ENCODE measurements around the gene DHRS11. TPM values are rescaled to one million over a fixed set of nuclear protein-coding genes. Genes with fewer than 3 reads are reported as not detected.
A peak's percentile ranks its signal among the peaks of the same experiment; 100 is the strongest.

Gene DHRS11
- total RNA-seq, 6 experiments from 2014 or later, result 5.1 to 13.6 (median 9.3) TPM

DNA sequence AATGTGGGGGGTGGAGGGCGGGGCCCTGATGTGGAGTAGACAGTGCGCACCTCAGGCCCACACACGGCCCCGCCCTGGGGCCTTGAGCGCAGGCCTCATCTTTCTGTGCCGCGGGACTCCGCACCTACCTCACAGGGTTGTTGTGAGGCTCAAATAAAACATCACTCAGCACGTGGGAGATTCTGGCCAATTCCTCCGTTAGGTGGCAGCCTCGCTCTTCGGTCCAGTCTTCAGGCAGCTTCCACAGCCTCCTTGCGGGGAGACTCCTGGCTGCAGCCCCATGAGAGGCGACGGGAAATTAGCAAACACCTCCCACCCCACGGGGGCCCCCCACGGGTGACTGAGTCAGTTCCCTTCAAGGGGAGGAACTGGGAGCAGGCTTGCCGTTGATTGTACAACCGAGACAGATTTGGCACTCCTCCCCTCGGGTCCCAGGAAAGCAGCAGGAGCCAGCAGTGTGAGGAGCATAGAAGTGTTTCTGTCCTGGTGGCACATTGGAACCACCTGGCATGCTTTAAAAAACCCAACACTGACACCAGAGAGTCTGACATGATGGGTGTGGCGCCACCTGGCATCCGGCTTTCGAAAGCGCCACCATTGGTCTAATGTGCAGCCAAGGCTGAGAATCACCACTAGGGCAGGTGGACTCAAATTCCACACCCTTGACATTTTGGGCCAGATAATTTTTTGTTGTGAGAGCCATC lies 17.3 kb downstream of the DHRS11 start:
- TF ChIP-seq, protein P1, sequence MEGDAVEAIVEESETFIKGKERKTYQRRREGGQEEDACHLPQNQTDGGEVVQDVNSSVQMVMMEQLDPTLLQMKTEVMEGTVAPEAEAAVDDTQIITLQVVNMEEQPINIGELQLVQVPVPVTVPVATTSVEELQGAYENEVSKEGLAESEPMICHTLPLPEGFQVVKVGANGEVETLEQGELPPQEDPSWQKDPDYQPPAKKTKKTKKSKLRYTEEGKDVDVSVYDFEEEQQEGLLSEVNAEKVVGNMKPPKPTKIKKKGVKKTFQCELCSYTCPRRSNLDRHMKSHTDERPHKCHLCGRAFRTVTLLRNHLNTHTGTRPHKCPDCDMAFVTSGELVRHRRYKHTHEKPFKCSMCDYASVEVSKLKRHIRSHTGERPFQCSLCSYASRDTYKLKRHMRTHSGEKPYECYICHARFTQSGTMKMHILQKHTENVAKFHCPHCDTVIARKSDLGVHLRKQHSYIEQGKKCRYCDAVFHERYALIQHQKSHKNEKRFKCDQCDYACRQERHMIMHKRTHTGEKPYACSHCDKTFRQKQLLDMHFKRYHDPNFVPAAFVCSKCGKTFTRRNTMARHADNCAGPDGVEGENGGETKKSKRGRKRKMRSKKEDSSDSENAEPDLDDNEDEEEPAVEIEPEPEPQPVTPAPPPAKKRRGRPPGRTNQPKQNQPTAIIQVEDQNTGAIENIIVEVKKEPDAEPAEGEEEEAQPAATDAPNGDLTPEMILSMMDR (IDR thresholded peaks at IDR 0.05), result peak in 2 of 4 donors; percentile 11 to 26
- no peak for TF ChIP-seq POLR2A (IDR thresholded peaks at IDR 0.05)

DNA sequence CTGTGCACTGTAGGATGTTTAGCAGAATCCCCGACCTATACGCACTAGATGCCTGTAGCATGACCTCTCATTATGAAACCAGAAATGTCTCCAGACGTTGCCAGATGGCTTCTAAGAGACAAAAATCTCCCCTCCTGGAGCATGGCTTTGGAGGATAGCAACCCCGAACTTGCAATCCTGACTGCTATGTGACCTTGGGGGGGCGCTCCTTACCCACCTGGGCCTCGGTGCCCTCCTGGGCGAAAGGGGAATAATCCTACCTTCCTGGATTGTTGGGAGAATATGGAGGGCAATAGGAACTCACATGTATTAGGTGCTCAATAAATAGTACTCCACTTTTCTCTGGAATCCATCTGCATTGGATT lies 17.8 kb downstream of the DHRS11 start:
- Histone ChIP-seq H3K27me3 (no peaks in the 10 kb centered on the region), H3K4me3 (no peak overlapping the region), H3K27ac (no peak overlapping the region), H3K36me3 (no peaks in the 10 kb centered on the region), H3K9me3 (no peaks in the 10 kb centered on the region), H3K4me1 (no peaks in the 10 kb centered on the region)
- ATAC-seq (no peak), DNase-seq (no peak)
- 83% methylated on average over 3 of the region's 7 CpGs for WGBS (ENCODE audit: insufficient coverage, low coverage, low lambda C conversion rate, missing lambda C conversion rate)
- no peak for TF ChIP-seq POLR2A (IDR thresholded peaks at IDR 0.05)
- TF ChIP-seq, protein P1 (IDR thresholded peaks at IDR 0.05), result no peak
- intact Hi-C loops (cut with DNase I), result no loop called here

More for the DNA sequence above, 17.3 kb downstream of the DHRS11 start:
- Histone ChIP-seq H3K4me3 (no peak overlapping the region), H3K36me3 (no peaks in the 10 kb centered on the region), H3K27ac (no peak overlapping the region), H3K27me3 (no peaks in the 10 kb centered on the region), H3K9me3 (no peaks in the 10 kb centered on the region), H3K4me1 (no peaks in the 10 kb centered on the region)
- ATAC-seq, result peak; percentile 15 to 52 (median 30)
- WGBS (ENCODE audit: insufficient coverage, low coverage, low lambda C conversion rate, missing lambda C conversion rate), result 40% methylated on average over 1 of the region's 24 CpGs
- intact Hi-C loops (cut with DNase I), result no loop called here
- no peak for DNase-seq

DNA sequence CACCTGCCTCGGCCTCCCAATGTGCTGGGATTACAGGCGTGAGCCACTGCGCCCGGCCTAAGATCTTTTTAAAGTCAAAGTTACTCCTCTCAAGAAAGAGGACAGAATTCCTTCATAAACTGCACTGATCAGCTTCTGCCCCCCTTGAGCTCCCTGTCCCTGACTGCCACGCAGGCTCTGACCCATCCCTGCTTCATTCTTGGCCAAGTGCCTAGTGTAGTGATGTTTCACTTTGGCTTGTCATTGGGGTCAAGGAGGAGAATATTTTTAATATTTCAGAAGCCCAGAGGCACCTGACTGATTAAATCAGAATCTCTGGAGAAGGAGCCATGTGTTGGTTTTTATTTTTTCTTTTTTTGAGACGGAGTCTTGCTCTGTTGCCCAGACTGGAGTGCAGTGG lies 18.8 kb downstream of the DHRS11 start:
- 86% methylated on average over 5 of the region's 6 CpGs for WGBS (ENCODE audit: insufficient coverage, low coverage, low lambda C conversion rate, missing lambda C conversion rate)
- Histone ChIP-seq H3K4me3 (no peak overlapping the region), H3K36me3 (no peaks in the 10 kb centered on the region), H3K4me1 (no peaks in the 10 kb centered on the region), H3K27me3 (no peaks in the 10 kb centered on the region), H3K27ac (no peak overlapping the region), H3K9me3 (no peaks in the 10 kb centered on the region)
- ATAC-seq, result no peak
- TF ChIP-seq, protein P1 (IDR thresholded peaks at IDR 0.05), result no peak
- no peak for TF ChIP-seq POLR2A (IDR thresholded peaks at IDR 0.05)
- intact Hi-C loops (cut with DNase I), result no loop called here
- DNase-seq, result no peak

DNA sequence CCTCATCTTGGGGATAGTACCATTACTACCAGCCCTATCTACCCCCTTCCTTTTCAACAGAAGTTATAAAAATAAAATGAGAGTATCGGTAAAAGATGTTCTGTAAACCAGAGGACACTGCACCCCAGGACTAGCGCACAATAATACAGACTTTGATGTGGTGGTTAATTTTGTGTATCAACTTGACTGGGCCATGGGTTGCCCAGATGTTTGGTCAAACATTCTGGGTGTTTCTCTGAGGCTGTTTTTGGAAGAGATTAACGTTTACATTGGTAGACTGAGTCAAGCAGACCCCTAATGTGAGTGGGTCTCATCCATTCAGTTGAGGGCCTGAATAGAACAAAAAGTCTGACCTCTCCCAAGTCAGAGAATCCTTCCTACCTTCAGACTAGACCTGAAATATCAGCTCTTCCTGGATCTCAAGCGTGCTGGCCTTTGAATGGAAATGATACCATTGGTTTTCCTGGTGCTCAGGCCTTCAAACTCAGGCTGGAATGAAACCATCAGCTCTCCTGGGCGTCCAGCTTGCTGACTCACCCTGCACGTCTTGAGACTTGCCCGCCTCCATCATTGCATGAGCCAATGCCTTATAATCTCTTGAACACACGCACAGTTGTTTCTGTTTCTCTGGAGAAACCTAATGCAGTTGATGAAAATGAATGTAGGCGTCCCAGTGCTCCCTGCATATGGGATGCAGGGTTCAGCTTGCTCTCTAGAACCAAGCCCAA lies 19.8 kb downstream of the DHRS11 start:
- Histone ChIP-seq H3K4me3 (no peak overlapping the region), H3K27me3 (no peaks in the 10 kb centered on the region), H3K27ac (no peak overlapping the region), H3K4me1 (no peaks in the 10 kb centered on the region), H3K9me3 (no peaks in the 10 kb centered on the region), H3K36me3 (no peaks in the 10 kb centered on the region)
- intact Hi-C loops (cut with DNase I), result no loop called here
- WGBS (ENCODE audit: insufficient coverage, low coverage, low lambda C conversion rate, missing lambda C conversion rate), result 95% methylated on average over 8 of the region's 9 CpGs
- TF ChIP-seq, protein P1 (IDR thresholded peaks at IDR 0.05), result no peak
- TF ChIP-seq POLR2A (IDR thresholded peaks at IDR 0.05), result no peak
- DNase-seq (no peak), ATAC-seq (no peak)
